HepG2 (cell line): ENCODE data around the gene TTK. TPM values are rescaled to one million over a fixed set of nuclear protein-coding genes. Genes with fewer than 3 reads are reported as not detected.

Experiments used
- ATF6 ChIP-seq: sonication (generic); formaldehyde crosslinking; conservative IDR thresholded peaks from 2 replicates; pipeline ENCODE4 v1.4.0; 2020; ENCODE audit warnings: missing genetic modification reagents
- CENPBD1 ChIP-seq: sonication (generic); formaldehyde crosslinking; IDR thresholded peaks from 2 replicates; pipeline ENCODE4 v1.8.0; 2022; ENCODE audit warnings: missing genetic modification reagents, low read depth, mild to moderate bottlenecking, borderline replicate concordance
- DNMT3B ChIP-seq: conservative IDR thresholded peaks from 2 replicates; pipeline ENCODE4 v1.6.1; 2016; ENCODE audit warnings: missing biosample characterization, control low read depth
- E2F1 ChIP-seq: sonication (generic); formaldehyde crosslinking; IDR thresholded peaks from 2 replicates; pipeline ENCODE4 v1.5.0; 2020; ENCODE audit warnings: missing genetic modification reagents
- FOXA3 ChIP-seq: IDR thresholded peaks from 2 replicates; pipeline ENCODE4 v1.6.1; 2016; ENCODE audit warnings: missing genetic modification reagents, missing compliant biosample characterization
- KAT8 ChIP-seq: IDR thresholded peaks from 2 replicates; pipeline ENCODE4 v1.6.1; 2016; ENCODE audit warnings: missing genetic modification reagents, missing compliant biosample characterization
- KLF11 ChIP-seq: IDR thresholded peaks from 2 replicates; pipeline ENCODE4 v1.6.1; 2016; ENCODE audit warnings: missing compliant biosample characterization
- MAFF ChIP-seq: IDR thresholded peaks from 2 replicates; pipeline ENCODE4 v1.6.1; 2011; ENCODE audit warnings: low read depth, low read length, improper control_type of control experiment
- MBNL3 ChIP-seq: fragments of 250-450 bp; sonication (Bioruptor Pico); conservative IDR thresholded peaks from 2 replicates; pipeline ENCODE4 v1.8.0; 2022; ENCODE audit warnings: mild to moderate bottlenecking, inconsistent platforms
- MYC ChIP-seq: sonication (generic); formaldehyde crosslinking; IDR thresholded peaks from 2 replicates; pipeline ENCODE4 v1.9.0; 2021; ENCODE audit warnings: missing genetic modification reagents, borderline replicate concordance
- NPAS2 ChIP-seq: sonication (generic); formaldehyde crosslinking; IDR thresholded peaks from 2 replicates; pipeline ENCODE4 v1.8.0; 2022; ENCODE audit warnings: mild to moderate bottlenecking, missing genetic modification reagents, borderline replicate concordance
- PRDM4 ChIP-seq: sonication (generic); formaldehyde crosslinking; IDR thresholded peaks from 2 replicates; pipeline ENCODE4 v1.9.0; 2021; ENCODE audit warnings: missing genetic modification reagents, borderline replicate concordance
- RFX5 ChIP-seq: IDR thresholded peaks from 2 replicates; pipeline ENCODE4 v1.6.1; 2011; ENCODE audit warnings: low read depth, low read length, improper control_type of control experiment
- TCF7 ChIP-seq: sonication (generic); IDR thresholded peaks from 2 replicates; pipeline ENCODE4 v1.6.1; 2016; ENCODE audit warnings: antibody characterized with exemption, low read depth
- ZBTB25 ChIP-seq: IDR thresholded peaks from 2 replicates; pipeline ENCODE4 v1.6.1; 2018; ENCODE audit warnings: missing genetic modification reagents
- ZFP37 ChIP-seq: sonication (generic); formaldehyde crosslinking; IDR thresholded peaks from 2 replicates; pipeline ENCODE4 v1.4.0; 2020; ENCODE audit warnings: missing genetic modification reagents, borderline replicate concordance
- ZMYM3 ChIP-seq: sonication (generic); formaldehyde crosslinking; IDR thresholded peaks from 2 replicates; pipeline ENCODE4 v1.5.1; 2020; ENCODE audit warnings: mild to moderate bottlenecking, missing genetic modification reagents
- ZNF121 ChIP-seq: sonication (generic); formaldehyde crosslinking; IDR thresholded peaks from 2 replicates; pipeline ENCODE4 v1.5.0; 2020; ENCODE audit warnings: mild to moderate bottlenecking, missing genetic modification reagents
- ZNF280B ChIP-seq: sonication (generic); formaldehyde crosslinking; IDR thresholded peaks from 2 replicates; pipeline ENCODE4 v1.5.0; 2020; ENCODE audit warnings: missing genetic modification reagents, mild to moderate bottlenecking, borderline replicate concordance
- ZNF350 ChIP-seq: sonication (generic); formaldehyde crosslinking; IDR thresholded peaks from 2 replicates; pipeline ENCODE4 v1.4.0; 2020; ENCODE audit warnings: mild to moderate bottlenecking, low read depth, missing genetic modification reagents, borderline replicate concordance
- ZNF589 ChIP-seq: sonication (generic); formaldehyde crosslinking; conservative IDR thresholded peaks from 2 replicates; pipeline ENCODE4 v1.8.0; 2022; ENCODE audit warnings: mild to moderate bottlenecking, moderate library complexity, missing genetic modification reagents
- ZSCAN31 ChIP-seq: sonication (generic); formaldehyde crosslinking; IDR thresholded peaks from 2 replicates; pipeline ENCODE4 v1.5.0; 2020; ENCODE audit warnings: low read depth, mild to moderate bottlenecking, missing genetic modification reagents
- polyA plus RNA-seq, 8 experiments: library from polyadenylated mRNA; depleted of rRNA in 3 of 8; stranded (reverse) in 7 of 8; unstranded in 1 of 8; fragments of >200 nt; fragmentation: Illumina TruSeq in 4 of 8; extraction: Trizol in 4 of 8; gene quantifications; 2 replicates each; pipeline versions ENCODE4 v1.2.1 to v1.2.3, GENCODE V29; 2011 to 2016; ENCODE audit warnings: low read depth in 4 of 8, missing spikeins in 1 of 8, mixed read lengths in 1 of 8; ENCODE audit not compliant: insufficient read depth in 1 of 8
- total RNA-seq, 5 experiments: library from RNA; depleted of rRNA; stranded (reverse); fragments of >200 nt; fragmentation: Illumina TruSeq; extraction: Trizol; gene quantifications; 2 replicates each; pipeline ENCODE4 v1.2.3, GENCODE V29; 2016; ENCODE audit warnings: low read depth in 1 of 5

TTK gene
- total and polyA plus RNA-seq, 2 of the 13 experiments (the other 11 are each of a cell fraction or from before 2014, with no cell fraction given) = 8.6 to 33.2 TPM

GRCh38 chr6:80020381-80021120 is 16.1 kb downstream of the TTK start (continued):
- TF ChIP-seq ATF6 (no peak), ZBTB25 (CRISPR knock-in tag) (no peak), KLF11 (CRISPR knock-in tag) (no peak), MAFF (no peak), ZMYM3 (CRISPR knock-in tag) (no peak), NPAS2 (no peak), KAT8 (CRISPR knock-in tag) (no peak), E2F1 (no peak), ZNF589 (CRISPR knock-in tag) (no peak), MYC (CRISPR knock-in tag) (no peak), FOXA3 (0 out of 2 replicates have a peak, but pooled peaks have one; percentile 9), MBNL3 (no peak), ZNF121 (peak; percentile 21; the same call in 1 of the 2 replicates), ZNF350 (CRISPR knock-in tag) (no peak), ZNF280B (CRISPR knock-in tag) (no peak), CENPBD1 (CRISPR knock-in tag) (no peak), DNMT3B (CRISPR knock-in tag) (no peak), ZFP37 (CRISPR knock-in tag) (no peak), RFX5 (no peak), PRDM4 (CRISPR knock-in tag) (no peak), ZSCAN31 (CRISPR knock-in tag) (no peak), TCF7 (no peak)
